Measurements from ENCODE around the gene CD300E.

Gene CD300E

GRCh38 chr17:74568106-74568873, 55.2 kb downstream of the CD300E start (continued):
- no peak for TF ChIP-seq CREB5 (CRISPR knock-in tag; IDR thresholded peaks at IDR 0.05; ENCODE audit: low read depth)
- no peak for TF ChIP-seq ZNF8 (CRISPR knock-in tag; IDR thresholded peaks at IDR 0.05)
- no peak for TF ChIP-seq CSDC2 (CRISPR knock-in tag; IDR thresholded peaks at IDR 0.05)
- no peak for TF ChIP-seq ZNF70 (CRISPR knock-in tag; IDR thresholded peaks at IDR 0.05)
- TF ChIP-seq OSR1 (CRISPR knock-in tag; IDR thresholded peaks at IDR 0.05) = no peak
- TF ChIP-seq ZFP3 (CRISPR knock-in tag; IDR thresholded peaks at IDR 0.05) = no peak
- no peak for TF ChIP-seq ARNTL (CRISPR knock-in tag; IDR thresholded peaks at IDR 0.05; ENCODE audit: borderline replicate concordance, low read depth)

GRCh38 chr17:74567397-74567796, 56.1 kb downstream of the CD300E start, which contains the start of gene CD300H:
Gene CD300H, minus strand, starts transcription at chr17:74567509.
- no peak for ATAC-seq
- no peak for TF ChIP-seq ISL1 (CRISPR knock-in tag; IDR thresholded peaks at IDR 0.05)
- no peak for TF ChIP-seq ZC3H10 (CRISPR knock-in tag; IDR thresholded peaks at IDR 0.05)
- TF ChIP-seq BACH2 (CRISPR knock-in tag; IDR thresholded peaks at IDR 0.05; ENCODE audit: borderline replicate concordance) = no peak
- TF ChIP-seq OSR1 (CRISPR knock-in tag; IDR thresholded peaks at IDR 0.05) = no peak
- no peak for TF ChIP-seq ZNF70 (CRISPR knock-in tag; IDR thresholded peaks at IDR 0.05)
- TF ChIP-seq CREB5 (CRISPR knock-in tag; IDR thresholded peaks at IDR 0.05; ENCODE audit: low read depth) = no peak
- TF ChIP-seq PPARA (CRISPR knock-in tag; IDR thresholded peaks at IDR 0.05; ENCODE audit: borderline replicate concordance) = no peak
- TF ChIP-seq ZNF565 (CRISPR knock-in tag; conservative IDR thresholded peaks at IDR 0.05; ENCODE audit: low read depth) = no peak
- no peak for TF ChIP-seq TOX (CRISPR knock-in tag; IDR thresholded peaks at IDR 0.05; ENCODE audit: borderline replicate concordance)
- TF ChIP-seq ZNF8 (CRISPR knock-in tag; IDR thresholded peaks at IDR 0.05) = no peak
- no peak for TF ChIP-seq ZFP30 (CRISPR knock-in tag; IDR thresholded peaks at IDR 0.05)
- no peak for TF ChIP-seq RARB (CRISPR knock-in tag; IDR thresholded peaks at IDR 0.05)
- no peak for TF ChIP-seq ESRRG (CRISPR knock-in tag; IDR thresholded peaks at IDR 0.05)
- no peak for TF ChIP-seq GLIS3 (CRISPR knock-in tag; IDR thresholded peaks at IDR 0.05)

GRCh38 chr17:74566132-74566753, 57.3 kb downstream of the CD300E start:
- TF ChIP-seq GLIS3 (CRISPR knock-in tag; IDR thresholded peaks at IDR 0.05) (no peak), CSDC2 (CRISPR knock-in tag; IDR thresholded peaks at IDR 0.05) (no peak), ZFP30 (CRISPR knock-in tag; IDR thresholded peaks at IDR 0.05) (no peak), CSRNP3 (CRISPR knock-in tag; IDR thresholded peaks at IDR 0.05) (no peak), TCF4 (CRISPR knock-in tag; IDR thresholded peaks at IDR 0.05; ENCODE audit: borderline replicate concordance) (no peak), PATZ1 (CRISPR knock-in tag; IDR thresholded peaks at IDR 0.05; ENCODE audit: borderline replicate concordance) (no peak), ARNTL (CRISPR knock-in tag; IDR thresholded peaks at IDR 0.05; ENCODE audit: borderline replicate concordance, low read depth) (no peak), ZNF70 (CRISPR knock-in tag; IDR thresholded peaks at IDR 0.05) (no peak), ZFP3 (CRISPR knock-in tag; IDR thresholded peaks at IDR 0.05) (no peak), RARB (CRISPR knock-in tag; IDR thresholded peaks at IDR 0.05) (no peak), ESRRG (CRISPR knock-in tag; IDR thresholded peaks at IDR 0.05) (no peak), PPARA (CRISPR knock-in tag; IDR thresholded peaks at IDR 0.05; ENCODE audit: borderline replicate concordance) (no peak), SNAI2 (CRISPR knock-in tag; IDR thresholded peaks at IDR 0.05) (no peak), ISL1 (CRISPR knock-in tag; IDR thresholded peaks at IDR 0.05) (no peak), ZNF565 (CRISPR knock-in tag; conservative IDR thresholded peaks at IDR 0.05; ENCODE audit: low read depth) (no peak)
- no peak; the same call in 2 of the 3 replicates for ATAC-seq

All from SK-N-SH treated with all-trans-retinoic acid at 6 μM for 48 hours (cell line).